Left renal cortex interstitium (tissue), 4 donors: ENCODE results near the gene KCNT1. TPM values are rescaled to one million over a fixed set of nuclear protein-coding genes. Genes with fewer than 3 reads are reported as not detected.

ENCODE experiments used
- DNase-seq, 4 donors: peaks; one replicate each; pipeline ENCODE4 v3.0.0-alpha.2; 2013; ENCODE audit warnings: low read depth in 4 of 4, low spot score in 2 of 4, missing footprints in 1 of 4
- polyA plus RNA-seq, 4 donors: library from polyadenylated mRNA; unstranded; fragments of 120-200 nt; gene quantifications; one replicate each; pipeline ENCODE4 v1.2.1, GENCODE V29; 2013; ENCODE audit not compliant: insufficient read length in 4 of 4

KCNT1 gene
- polyA plus RNA-seq, 4 donors, result 0.06 to 0.38 (median 0.21) TPM

- no peak for DNase-seq
Observed at GRCh38 chr9:135792268-135793128, 90.5 kb downstream of the KCNT1 start.

- DNase-seq, result no peak
Observed at GRCh38 chr9:135793221-135794056, 91.5 kb downstream of the KCNT1 start.

- DNase-seq, result no peak
Observed at GRCh38 chr9:135794057-135794335, 92.0 kb downstream of the KCNT1 start.

- no peak for DNase-seq
Observed at GRCh38 chr9:135794361-135794885, 92.4 kb downstream of the KCNT1 start.

- no peak for DNase-seq
Observed at GRCh38 chr9:135795391-135795790, 93.4 kb downstream of the KCNT1 start.

GRCh38 chr9:135796784-135797485 is 95.0 kb downstream of the KCNT1 start:
- DNase-seq, result no peak

- no peak for DNase-seq
Observed at GRCh38 chr9:135797507-135798262, 95.7 kb downstream of the KCNT1 start.

- DNase-seq, result no peak
Observed at GRCh38 chr9:135798263-135798585, 96.2 kb downstream of the KCNT1 start.

GRCh38 chr9:135799261-135799660 is 97.3 kb downstream of the KCNT1 start:
- DNase-seq, result no peak

GRCh38 chr9:135801070-135801469 is 99.1 kb downstream of the KCNT1 start:
- DNase-seq, result no peak

- DNase-seq, result no peak
Observed at GRCh38 chr9:135802876-135803419, 101.0 kb downstream of the KCNT1 start.

GRCh38 chr9:135803441-135803840 is 101.5 kb downstream of the KCNT1 start:
- no peak for DNase-seq

GRCh38 chr9:135804581-135805421 is 102.8 kb downstream of the KCNT1 start:
- no peak for DNase-seq

GRCh38 chr9:135805422-135806022 is 103.5 kb downstream of the KCNT1 start:
- no peak for DNase-seq

- no peak for DNase-seq
Observed at GRCh38 chr9:135809166-135809565, 107.2 kb downstream of the KCNT1 start.

- DNase-seq, result no peak
Observed at GRCh38 chr9:135810806-135811575, 109.0 kb downstream of the KCNT1 start.

- DNase-seq, result no peak
Observed at GRCh38 chr9:135811801-135812200, 109.8 kb downstream of the KCNT1 start.

GRCh38 chr9:135812961-135813360 is 111.0 kb downstream of the KCNT1 start:
- no peak for DNase-seq
